ENCODE measurements around the gene BCOR.

GRCh38 chrX:40109288-40110008 is 11.7 kb upstream of the BCOR start:
- TF ChIP-seq CTCF (IDR thresholded peaks at IDR 0.05) (no peak), POLR2A (IDR thresholded peaks at IDR 0.05) (peak in 1 of 2 donors; percentile 5)
